Smooth muscle cell (in vitro differentiated cells): Measurements from ENCODE around the gene CTNND2. TPM values are rescaled to one million over a fixed set of nuclear protein-coding genes. Genes with fewer than 3 reads are reported as not detected.

Experiments
- DNase-seq: peaks from one replicate; lab custom pipeline; 2025; ENCODE audit not compliant: unreplicated experiment; lab: John Stamatoyannopoulos, UW
- H2AFZ ChIP-seq: fragments of 200-600 bp; sonication (generic); 2 replicates; pipeline ENCODE4 v1.6.0; 2016; ENCODE audit warnings: antibody characterized with exemption, low read depth, mild to moderate bottlenecking
- H3F3A ChIP-seq: fragments of 200-600 bp; sonication (generic); 2 replicates; pipeline ENCODE4 v1.6.0; 2017; ENCODE audit warnings: antibody characterized with exemption, low read depth
- H3K27ac ChIP-seq: fragments of 200-600 bp; sonication (generic); 2 replicates; pipeline ENCODE4 v1.5.1; 2016; ENCODE audit warnings: low read depth, mild to moderate bottlenecking
- H3K27me3 ChIP-seq: fragments of 200-600 bp; sonication (generic); 2 replicates; pipeline ENCODE4 v1.6.1; 2016; ENCODE audit warnings: low read depth, mild to moderate bottlenecking
- H3K36me3 ChIP-seq: fragments of 200-600 bp; sonication (generic); 2 replicates; pipeline ENCODE4 v1.5.1; 2016; ENCODE audit warnings: low read depth
- H3K4me1 ChIP-seq: fragments of 200-600 bp; sonication (generic); 2 replicates; pipeline ENCODE4 v1.5.1; 2016; ENCODE audit warnings: low read depth
- H3K4me2 ChIP-seq: fragments of 200-600 bp; sonication (generic); 2 replicates; pipeline ENCODE4 v1.6.0; 2016; ENCODE audit warnings: mild to moderate bottlenecking
- H3K4me3 ChIP-seq: fragments of 200-600 bp; sonication (generic); 2 replicates; pipeline ENCODE4 v1.5.1; 2016; ENCODE audit warnings: mild to moderate bottlenecking
- H3K79me2 ChIP-seq: fragments of 200-600 bp; sonication (generic); 2 replicates; pipeline ENCODE4 v1.6.0; 2016; ENCODE audit warnings: low read depth, mild to moderate bottlenecking
- H3K9ac ChIP-seq: fragments of 200-600 bp; sonication (generic); 2 replicates; pipeline ENCODE4 v1.6.0; 2016; ENCODE audit warnings: low read depth
- H3K9me3 ChIP-seq: fragments of 200-600 bp; sonication (generic); replicated peaks from 2 replicates; pipeline ENCODE4 v1.5.1; 2016; ENCODE audit warnings: low read depth
- H4K20me1 ChIP-seq: fragments of 200-600 bp; sonication (generic); 2 replicates; pipeline ENCODE4 v1.6.0; 2016; ENCODE audit warnings: low read depth
- CTCF ChIP-seq: fragments of 200-600 bp; sonication (generic); IDR thresholded peaks from 2 replicates; pipeline ENCODE4 v1.5.1; 2017; ENCODE audit warnings: borderline replicate concordance, mild to moderate bottlenecking, antibody characterized with exemption; ENCODE audit not compliant: insufficient read depth, poor library complexity, severe bottlenecking
- whole genome bisulfite sequencing: methylation state at CpG from one replicate; pipeline ENCODE4 v1.1.7; 2016; ENCODE audit warnings: low lambda C conversion rate; 5-methylcytosine and 5-hydroxymethylcytosine counted together
- polyA plus RNA-seq: library from polyadenylated mRNA; unstranded; fragments of >200 nt; fragmentation: Nextera tagmentation; extraction: Ambion mirVana; gene quantifications from 2 replicates; pipeline ENCODE4 v1.2.1, GENCODE V29; 2016
- total RNA-seq: library from RNA; depleted of rRNA; stranded (reverse); fragments of >200 nt; gene quantifications from 2 replicates; pipeline ENCODE4 v1.2.3, GENCODE V29; 2014

The CTNND2 gene
- total and polyA plus RNA-seq, 2 experiments from 2014 or later = 2.7 to 5.8 TPM

- DNase-seq = no peak
- H3K4me3 ChIP-seq = no peak overlapping the region
- H3K9ac ChIP-seq = no peak overlapping the region
- no peak overlapping the region for H3K4me2 ChIP-seq
- WGBS = 84% methylated on average over 7 of the region's 7 CpGs
- no peaks in the 10 kb centered on the region for H4K20me1 ChIP-seq
- H3K27ac ChIP-seq = no peak overlapping the region
- no peaks in the 10 kb centered on the region for H3K4me1 ChIP-seq
- no peaks in the 10 kb centered on the region for H3K36me3 ChIP-seq
- H3F3A ChIP-seq = no peaks in the 10 kb centered on the region
- no peaks in the 10 kb centered on the region for H3K79me2 ChIP-seq
- H3K9me3 ChIP-seq = no peaks in the 10 kb centered on the region
- H3K27me3 ChIP-seq = no peaks in the 10 kb centered on the region
- no peak for TF ChIP-seq CTCF
- H2AFZ ChIP-seq = no peak overlapping the region
These were observed 412.7 kb downstream of the CTNND2 start for GRCh38 chr5:11491404-11492075.

GRCh38 chr5:11483630-11484029 is 420.6 kb downstream of the CTNND2 start:
- WGBS = 89% methylated on average over 5 of the region's 5 CpGs
- no peaks in the 10 kb centered on the region for H3F3A ChIP-seq
- H3K36me3 ChIP-seq = no peaks in the 10 kb centered on the region
- H3K4me1 ChIP-seq = no peaks in the 10 kb centered on the region
- no peaks in the 10 kb centered on the region for H3K9me3 ChIP-seq
- DNase-seq = no peak
- H3K4me3 ChIP-seq = no peak overlapping the region
- no peak for TF ChIP-seq CTCF
- H3K79me2 ChIP-seq = no peaks in the 10 kb centered on the region
- H3K4me2 ChIP-seq = no peak overlapping the region
- H3K9ac ChIP-seq = no peak overlapping the region
- H2AFZ ChIP-seq = no peak overlapping the region
- H4K20me1 ChIP-seq = no peaks in the 10 kb centered on the region
- H3K27ac ChIP-seq = no peak overlapping the region
- H3K27me3 ChIP-seq = no peaks in the 10 kb centered on the region

GRCh38 chr5:11482011-11482410 is 422.2 kb downstream of the CTNND2 start:
- H3K27ac ChIP-seq = no peak overlapping the region
- H3F3A ChIP-seq = no peaks in the 10 kb centered on the region
- H3K4me3 ChIP-seq = no peak overlapping the region
- H3K27me3 ChIP-seq = no peaks in the 10 kb centered on the region
- no peak overlapping the region for H3K4me2 ChIP-seq
- H3K79me2 ChIP-seq = no peaks in the 10 kb centered on the region
- no peak for TF ChIP-seq CTCF
- no peaks in the 10 kb centered on the region for H3K36me3 ChIP-seq
- no peak overlapping the region for H3K9ac ChIP-seq
- H4K20me1 ChIP-seq = no peaks in the 10 kb centered on the region
- H3K9me3 ChIP-seq = no peaks in the 10 kb centered on the region
- no peaks in the 10 kb centered on the region for H3K4me1 ChIP-seq
- no peak overlapping the region for H2AFZ ChIP-seq
- WGBS = 90% methylated on average over 4 of the region's 4 CpGs
- DNase-seq = no peak

DNA sequence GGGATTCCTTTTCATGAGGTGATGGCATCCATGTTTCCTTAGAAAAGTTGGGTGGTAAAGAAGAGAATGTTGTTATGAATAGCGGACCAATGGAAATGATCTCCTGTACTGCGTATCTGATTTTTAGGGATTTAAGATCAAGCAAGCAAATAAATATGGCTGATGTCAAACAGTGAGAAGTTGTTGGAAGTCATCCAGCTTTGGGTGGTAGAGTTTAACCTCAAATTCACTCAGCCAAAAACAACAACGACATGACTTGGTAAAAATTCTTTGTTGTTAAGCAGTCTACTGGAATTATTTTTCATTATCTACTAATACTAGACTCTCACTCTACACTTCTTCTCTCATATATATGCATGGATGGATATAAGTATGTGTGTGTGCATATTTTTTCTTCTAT is 426.5 kb downstream of the CTNND2 start:
- H3F3A ChIP-seq = no peaks in the 10 kb centered on the region
- no peaks in the 10 kb centered on the region for H4K20me1 ChIP-seq
- no peak for DNase-seq
- no peak overlapping the region for H2AFZ ChIP-seq
- H3K4me2 ChIP-seq = no peak overlapping the region
- H3K27me3 ChIP-seq = no peaks in the 10 kb centered on the region
- no peaks in the 10 kb centered on the region for H3K79me2 ChIP-seq
- no peaks in the 10 kb centered on the region for H3K36me3 ChIP-seq
- H3K9me3 ChIP-seq = no peaks in the 10 kb centered on the region
- no peaks in the 10 kb centered on the region for H3K4me1 ChIP-seq
- H3K27ac ChIP-seq = no peak overlapping the region
- no peak overlapping the region for H3K4me3 ChIP-seq
- no peak overlapping the region for H3K9ac ChIP-seq
- no peak for TF ChIP-seq CTCF
- 99% methylated on average over 3 of the region's 3 CpGs for WGBS
